Spleen (tissue), 11 donors: ENCODE data around the gene GRK3. TPM values are rescaled to one million over a fixed set of nuclear protein-coding genes. Genes with fewer than 3 reads are reported as not detected.

Experiments used
- DNase-seq: peaks from one replicate; pipeline ENCODE4 v3.0.0-alpha.2; 2020
- H3K27ac ChIP-seq, 8 donors: fragments of 200-600 bp; sonication (generic) in 7 of 8; 1 replicate in 4 of 8; 2 replicates in 4 of 8; pipeline versions ENCODE4 v1.5.0 to v1.8.0; 2016 to 2021; ENCODE audit warnings: inconsistent platforms in 4 of 8, mild to moderate bottlenecking in 4 of 8, moderate library complexity in 1 of 8
- H3K27me3 ChIP-seq, 7 donors: fragments of 200-600 bp; sonication (generic) in 6 of 7; replicated peaks in 1 of 7; 1 replicate in 4 of 7; 2 replicates in 3 of 7; pipeline versions ENCODE4 v1.5.0 to v1.8.0; 2016 to 2021; ENCODE audit warnings: inconsistent platforms in 3 of 7, mild to moderate bottlenecking in 1 of 7
- H3K36me3 ChIP-seq, 6 donors: fragments of 200-600 bp; sonication (generic) in 5 of 6; 1 replicate in 4 of 6; 2 replicates in 2 of 6; pipeline versions ENCODE4 v1.5.0 to v1.8.0; 2016 to 2021; ENCODE audit warnings: inconsistent platforms in 2 of 6
- H3K4me1 ChIP-seq, 6 donors: fragments of 200-600 bp; sonication (generic) in 5 of 6; 1 replicate in 3 of 6; 2 replicates in 3 of 6; pipeline versions ENCODE4 v1.5.0 to v1.8.0; 2016 to 2021; ENCODE audit warnings: inconsistent platforms in 3 of 6
- H3K4me3 ChIP-seq, 8 donors: fragments of 200-600 bp; sonication (generic) in 7 of 8; 1 replicate in 4 of 8; 2 replicates in 4 of 8; pipeline versions ENCODE4 v1.5.0 to v1.8.0; 2016 to 2021; ENCODE audit warnings: inconsistent platforms in 4 of 8, mild to moderate bottlenecking in 4 of 8, moderate library complexity in 2 of 8
- H3K9me3 ChIP-seq, 8 donors: fragments of 200-600 bp; sonication (generic) in 7 of 8; 1 replicate in 4 of 8; 2 replicates in 4 of 8; pipeline versions ENCODE4 v1.5.0 to v1.8.0; 2016 to 2021; ENCODE audit warnings: inconsistent platforms in 4 of 8
- CTCF ChIP-seq, 11 experiments: fragments of 200-600 bp in 7 of 11; fragments of 450-650 bp in 4 of 11; sonication (generic) in 4 of 11; IDR thresholded peaks in 8 of 11; conservative IDR thresholded peaks in 3 of 11; 1 replicate in 7 of 11; 2 replicates in 4 of 11; pipeline versions ENCODE4 v1.4.0 to v1.8.0; 2016 to 2021; ENCODE audit warnings: antibody characterized with exemption in 11 of 11, inconsistent platforms in 4 of 11, mild to moderate bottlenecking in 1 of 11
- POLR2A ChIP-seq, 3 donors: fragments of 450-650 bp; IDR thresholded peaks; one replicate each; pipeline ENCODE4 v1.5.1; 2017; ENCODE audit warnings: antibody characterized with exemption in 3 of 3, mild to moderate bottlenecking in 1 of 3
- POLR2AphosphoS5 ChIP-seq, 3 donors: sonication (generic); formaldehyde crosslinking; IDR thresholded peaks; one replicate each; pipeline ENCODE4 v1.5.1; 2017; ENCODE audit warnings: antibody characterized with exemption in 3 of 3
- WGBS, 5 donors: extraction: QIAGEN DNeasy Blood & Tissue Kit in 3 of 5; methylation state at CpG; one replicate each; pipeline versions ENCODE4 v1.1.5 to v1.1.7; 2013 to 2018; 5-methylcytosine and 5-hydroxymethylcytosine counted together
- intact Hi-C: fragments of 100-400 bp; cut with DNase I; formaldehyde crosslinking; loops from one replicate; pipeline ENCODE4 v1.15.0; 2023; ENCODE audit warnings: low total_unique reads
- polyA plus RNA-seq, 3 donors: library from polyadenylated mRNA; stranded (reverse); fragments of 200-250 nt; gene quantifications; one replicate each; pipeline ENCODE4 v1.2.1, GENCODE V29; 2013
- total RNA-seq, 7 donors: library from RNA; depleted of rRNA in 3 of 7; stranded (reverse); fragments of >200 nt in 3 of 7; fragmentation: NEBNext Ultra II Directional in 4 of 7; extraction: Animal tissue kit (Norgen Biotek cat#: 25700) in 4 of 7; gene quantifications; one replicate each; pipeline versions ENCODE4 v1.1.0 to v1.2.1, GENCODE V29; 2016 to 2021
- donor health status: healthy with polysubstance abuse.
- donor health status: DM: no; HTN: no; CAD: no; lungs with moderate emphysema.
- donor health status: DM: no; HTN: no; CAD: no.
- donor health status: Bipolar disorder and iron deficiency.
- donor health status: healthy.
- donor health status: DM: no; HTN: no; CAD: no.
- donor health status: DM: yes; HTN: yes; CAD: no.

Gene GRK3
- total and polyA plus RNA-seq, 10 donors = 9.3 to 60.7 (median 45.7) TPM

GRCh38 chr22:25672289-25673084 lies 108.0 kb downstream of the GRK3 start:
- WGBS, 5 donors = 71 to 88% (median 75%) methylated on average over 5 of the region's 5 CpGs
- H3K27ac ChIP-seq = no peak overlapping the region
- DNase-seq = no peak
- H3K4me1 ChIP-seq = peaks cover 0 to 22% (median 4%) of the 10 kb centered on the region in 6 donors
- no peaks in the 10 kb centered on the region for H3K27me3 ChIP-seq
- intact Hi-C loops = no loop called here
- no peak for TF ChIP-seq POLR2AphosphoS5 (IDR thresholded peaks at IDR 0.05)
- H3K36me3 ChIP-seq = peaks cover 0 to 79% (median 9%) of the 10 kb centered on the region in 6 donors
- H3K9me3 ChIP-seq = no peaks in the 10 kb centered on the region
- no peak overlapping the region for H3K4me3 ChIP-seq

- WGBS, 5 donors = 91 to 97% (median 94%) methylated on average over 5 of the region's 5 CpGs
These were observed 109.2 kb downstream of the GRK3 start for GRCh38 chr22:25673713-25674112.

GRCh38 chr22:25677631-25678030 lies 113.2 kb downstream of the GRK3 start:
- TF ChIP-seq CTCF (IDR thresholded peaks at IDR 0.05 in 8 of 11, conservative IDR thresholded peaks at IDR 0.05 in 3 of 11) (no peak), POLR2A (IDR thresholded peaks at IDR 0.05) (no peak), POLR2AphosphoS5 (IDR thresholded peaks at IDR 0.05) (no peak)
- no peak for DNase-seq
- intact Hi-C loops = no loop called here
- no peak overlapping the region for H3K4me3 ChIP-seq
- no peak overlapping the region for H3K27ac ChIP-seq
- no peaks in the 10 kb centered on the region for H3K4me1 ChIP-seq
- WGBS, 5 donors = 78 to 88% (median 82%) methylated on average over 4 of the region's 4 CpGs
- peaks cover 0 to 81% (median 10%) of the 10 kb centered on the region in 6 donors for H3K36me3 ChIP-seq
- no peaks in the 10 kb centered on the region for H3K27me3 ChIP-seq
- H3K9me3 ChIP-seq = no peaks in the 10 kb centered on the region

More at GRCh38 chr22:25673713-25674112, 109.2 kb downstream of the GRK3 start:
- H3K27ac ChIP-seq = no peak overlapping the region
- no peaks in the 10 kb centered on the region for H3K9me3 ChIP-seq
- intact Hi-C loops = no loop called here
- peaks cover 0 to 11% (median 2%) of the 10 kb centered on the region in 6 donors for H3K4me1 ChIP-seq
- peaks cover 0 to 72% (median 9%) of the 10 kb centered on the region in 6 donors for H3K36me3 ChIP-seq
- no peak overlapping the region for H3K4me3 ChIP-seq
- no peaks in the 10 kb centered on the region for H3K27me3 ChIP-seq
- DNase-seq = no peak
- no peak for TF ChIP-seq POLR2A (IDR thresholded peaks at IDR 0.05)
- TF ChIP-seq POLR2AphosphoS5 (IDR thresholded peaks at IDR 0.05) = no peak
- TF ChIP-seq CTCF (IDR thresholded peaks at IDR 0.05 in 8 of 11, conservative IDR thresholded peaks at IDR 0.05 in 3 of 11) = no peak

GRCh38 chr22:25680051-25680450 lies 115.6 kb downstream of the GRK3 start:
- TF ChIP-seq POLR2A (IDR thresholded peaks at IDR 0.05) (no peak), CTCF (IDR thresholded peaks at IDR 0.05 in 8 of 11, conservative IDR thresholded peaks at IDR 0.05 in 3 of 11) (no peak)
- no peak for DNase-seq
- H3K27ac ChIP-seq = no peak overlapping the region
- H3K9me3 ChIP-seq = no peaks in the 10 kb centered on the region
- intact Hi-C loops = no loop called here
- H3K36me3 ChIP-seq = peaks cover 0 to 66% (median 6%) of the 10 kb centered on the region in 6 donors
- H3K4me1 ChIP-seq = peaks cover 0 to under 1% (median 0%) of the 10 kb centered on the region in 6 donors
- 81 to 88% (median 85%) methylated on average over 2 of the region's 2 CpGs for whole genome bisulfite sequencing, 5 donors
- no peak overlapping the region for H3K4me3 ChIP-seq
- no peaks in the 10 kb centered on the region for H3K27me3 ChIP-seq
